Measurements from ENCODE around the gene SOCS7.

The SOCS7 gene

DNA sequence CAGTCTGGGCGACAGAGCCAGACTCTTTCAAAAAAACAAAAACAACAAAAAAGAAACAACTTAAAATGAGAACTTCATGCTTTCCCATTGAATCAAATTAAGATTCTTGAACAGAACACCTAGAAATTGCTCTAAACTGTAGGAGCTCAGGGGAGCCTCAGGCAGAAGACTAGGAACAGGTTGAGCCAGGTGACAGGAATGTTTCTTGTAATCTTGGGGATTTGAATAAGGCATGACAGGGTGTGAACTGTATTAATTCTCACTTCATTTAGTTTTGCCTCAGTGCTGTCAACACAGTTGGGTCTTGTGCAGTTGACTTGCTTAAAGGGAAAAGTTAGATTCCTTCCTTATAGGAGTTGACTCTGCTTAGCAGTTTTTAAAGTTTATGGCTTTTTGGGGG, 27.8 kb downstream of the SOCS7 start:
- Histone ChIP-seq H2BK5ac (ENCODE audit: low read depth, low read length, poor library complexity, severe bottlenecking) (no peak overlapping the region), H3K4ac (ENCODE audit: low read depth in 1 of 2, low read length in 2 of 2) (no peak overlapping the region), H3K4me1 (ENCODE audit: control insufficient read depth, insufficient read depth, low read depth, low read length) (peaks cover 2% of the 10 kb centered on the region), H3K18ac (ENCODE audit: low read depth in 1 of 2, low read length in 2 of 2) (no peak overlapping the region), H3K14ac (ENCODE audit: low read length in 2 of 2) (no peak overlapping the region), H3K27me3 (ENCODE audit: control insufficient read depth in 1 of 2, insufficient read depth in 1 of 2, low read length in 2 of 2) (no peaks in the 10 kb centered on the region), H2AFZ (ENCODE audit: low read depth, low read length) (no peak overlapping the region), H3K23ac (ENCODE audit: low read length in 2 of 2) (no peak overlapping the region), H3K4me2 (ENCODE audit: low read length, poor library complexity, severe bottlenecking) (no peak overlapping the region), H3K36me3 (ENCODE audit: control insufficient read depth in 1 of 2, insufficient read depth in 2 of 2, low read depth in 1 of 2, low read length in 2 of 2) (peaks cover 33 to 54% of the 10 kb centered on the region in 2 experiments), H2AK5ac (ENCODE audit: low read length, severe bottlenecking) (no peak overlapping the region), H2BK12ac (ENCODE audit: low read length in 2 of 2) (no peak overlapping the region), H3K9me3 (ENCODE audit: control insufficient read depth, low read length) (no peaks in the 10 kb centered on the region), H3K79me1 (replicated peaks; ENCODE audit: low read length, poor library complexity, severe bottlenecking) (peaks cover 1% of the 10 kb centered on the region), H2BK15ac (ENCODE audit: low read depth, poor library complexity, severe bottlenecking) (no peak overlapping the region), H4K8ac (ENCODE audit: low read length) (no peak overlapping the region), H3K9ac (ENCODE audit: low read length) (no peak overlapping the region), H3K27ac (ENCODE audit: low read length, poor library complexity, severe bottlenecking) (no peak overlapping the region), H2BK120ac (ENCODE audit: low read depth, low read length) (no peak overlapping the region), H4K91ac (ENCODE audit: low read length) (no peak overlapping the region), H3K4me3 (ENCODE audit: insufficient read depth in 1 of 2, low read depth in 1 of 2, low read length in 2 of 2) (no peak overlapping the region)
- no peak for DNase-seq
- 100% methylated on average over 1 of the region's 1 CpG for WGBS

DNA sequence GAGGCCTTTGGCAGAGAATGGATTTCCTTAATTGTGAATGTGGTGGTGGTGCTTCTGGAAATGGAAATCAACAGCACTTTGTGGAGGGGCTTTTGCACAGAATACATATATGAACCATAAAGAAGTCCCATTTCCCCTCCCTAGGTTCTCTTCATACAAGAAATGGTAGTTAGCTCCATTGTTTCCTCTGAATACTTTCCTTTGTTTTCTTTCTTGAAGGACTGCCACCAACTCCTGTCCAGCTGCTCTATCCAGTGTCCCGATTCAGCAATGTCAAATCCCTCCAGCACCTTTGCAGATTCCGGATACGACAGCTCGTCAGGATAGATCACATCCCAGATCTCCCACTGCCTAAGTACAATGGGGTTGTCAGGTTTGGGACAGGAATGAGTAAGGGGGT, 43.4 kb downstream of the SOCS7 start:
- H2BK15ac ChIP-seq (ENCODE audit: low read depth, poor library complexity, severe bottlenecking): no peak overlapping the region
- no peaks in the 10 kb centered on the region for H3K4me1 ChIP-seq (ENCODE audit: control insufficient read depth, insufficient read depth, low read depth, low read length)
- H4K91ac ChIP-seq (ENCODE audit: low read length): no peak overlapping the region
- no peak overlapping the region for H2AK5ac ChIP-seq (ENCODE audit: low read length, severe bottlenecking)
- no peak overlapping the region for H4K8ac ChIP-seq (ENCODE audit: low read length)
- H3K23ac ChIP-seq (ENCODE audit: low read length in 2 of 2): no peak overlapping the region
- no peak for DNase-seq
- H3K27me3 ChIP-seq (ENCODE audit: control insufficient read depth in 1 of 2, insufficient read depth in 1 of 2, low read length in 2 of 2): no peaks in the 10 kb centered on the region
- H3K4me3 ChIP-seq (ENCODE audit: insufficient read depth in 1 of 2, low read depth in 1 of 2, low read length in 2 of 2): no peak overlapping the region
- no peak overlapping the region for H3K27ac ChIP-seq (ENCODE audit: low read length, poor library complexity, severe bottlenecking)
- H2BK120ac ChIP-seq (ENCODE audit: low read depth, low read length): no peak overlapping the region
- no peak overlapping the region for H3K14ac ChIP-seq (ENCODE audit: low read length in 2 of 2)
- peaks cover 9% of the 10 kb centered on the region for H3K79me1 ChIP-seq (replicated peaks; ENCODE audit: low read length, poor library complexity, severe bottlenecking)
- H3K9ac ChIP-seq (ENCODE audit: low read length): no peak overlapping the region
- WGBS: 100% methylated on average over 1 of the region's 4 CpGs
- peaks cover 33 to 56% of the 10 kb centered on the region in 2 experiments for H3K36me3 ChIP-seq (ENCODE audit: control insufficient read depth in 1 of 2, insufficient read depth in 2 of 2, low read depth in 1 of 2, low read length in 2 of 2)
- H3K4me2 ChIP-seq (ENCODE audit: low read length, poor library complexity, severe bottlenecking): no peak overlapping the region
- H3K9me3 ChIP-seq (ENCODE audit: control insufficient read depth, low read length): no peaks in the 10 kb centered on the region
- no peak overlapping the region for H2BK12ac ChIP-seq (ENCODE audit: low read length in 2 of 2)
- no peak overlapping the region for H2BK5ac ChIP-seq (ENCODE audit: low read depth, low read length, poor library complexity, severe bottlenecking)
- H3K18ac ChIP-seq (ENCODE audit: low read depth in 1 of 2, low read length in 2 of 2): no peak overlapping the region
- H2AFZ ChIP-seq (ENCODE audit: low read depth, low read length): no peak overlapping the region
- H3K4ac ChIP-seq (ENCODE audit: low read depth in 1 of 2, low read length in 2 of 2): no peak overlapping the region

DNA sequence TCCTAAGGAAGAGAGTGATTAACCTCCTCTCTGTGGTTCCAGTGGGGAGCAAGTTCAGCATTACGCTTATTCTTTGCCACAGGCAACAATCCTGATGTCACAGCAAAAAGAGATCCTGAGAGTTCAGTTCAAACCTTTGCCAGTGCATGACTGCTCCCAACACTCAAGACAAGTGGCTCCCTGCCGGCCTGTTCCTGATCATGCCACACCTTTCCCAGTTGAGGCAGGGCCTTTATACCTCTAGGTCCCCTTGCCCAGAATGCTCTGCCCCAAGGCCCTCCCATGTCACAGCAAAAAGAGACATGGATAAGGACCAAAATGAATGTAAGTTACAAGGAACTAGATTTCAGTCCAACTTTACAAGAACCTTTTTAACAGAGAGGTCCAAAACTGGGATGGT, 45.6 kb downstream of the SOCS7 start:
- H4K91ac ChIP-seq (ENCODE audit: low read length): no peak overlapping the region
- no peaks in the 10 kb centered on the region for H3K4me1 ChIP-seq (ENCODE audit: control insufficient read depth, insufficient read depth, low read depth, low read length)
- no peak overlapping the region for H2BK12ac ChIP-seq (ENCODE audit: low read length in 2 of 2)
- H3K4me2 ChIP-seq (ENCODE audit: low read length, poor library complexity, severe bottlenecking): no peak overlapping the region
- H2BK15ac ChIP-seq (ENCODE audit: low read depth, poor library complexity, severe bottlenecking): no peak overlapping the region
- H2BK120ac ChIP-seq (ENCODE audit: low read depth, low read length): no peak overlapping the region
- H3K18ac ChIP-seq (ENCODE audit: low read depth in 1 of 2, low read length in 2 of 2): no peak overlapping the region
- no peak for DNase-seq
- no peaks in the 10 kb centered on the region for H3K27me3 ChIP-seq (ENCODE audit: control insufficient read depth in 1 of 2, insufficient read depth in 1 of 2, low read length in 2 of 2)
- no peak overlapping the region for H2AK5ac ChIP-seq (ENCODE audit: low read length, severe bottlenecking)
- no peaks in the 10 kb centered on the region for H3K9me3 ChIP-seq (ENCODE audit: control insufficient read depth, low read length)
- no peak overlapping the region for H3K4ac ChIP-seq (ENCODE audit: low read depth in 1 of 2, low read length in 2 of 2)
- peaks cover 7% of the 10 kb centered on the region for H3K79me1 ChIP-seq (replicated peaks; ENCODE audit: low read length, poor library complexity, severe bottlenecking)
- no peak overlapping the region for H3K27ac ChIP-seq (ENCODE audit: low read length, poor library complexity, severe bottlenecking)
- H3K14ac ChIP-seq (ENCODE audit: low read length in 2 of 2): no peak overlapping the region
- no peak overlapping the region for H3K23ac ChIP-seq (ENCODE audit: low read length in 2 of 2)
- no peak overlapping the region for H3K4me3 ChIP-seq (ENCODE audit: insufficient read depth in 1 of 2, low read depth in 1 of 2, low read length in 2 of 2)
- H3K9ac ChIP-seq (ENCODE audit: low read length): no peak overlapping the region
- H3K36me3 ChIP-seq (ENCODE audit: control insufficient read depth in 1 of 2, insufficient read depth in 2 of 2, low read depth in 1 of 2, low read length in 2 of 2): peaks cover 51 to 71% of the 10 kb centered on the region in 2 experiments
- no peak overlapping the region for H2AFZ ChIP-seq (ENCODE audit: low read depth, low read length)
- 93% methylated on average over 2 of the region's 2 CpGs for WGBS
- no peak overlapping the region for H2BK5ac ChIP-seq (ENCODE audit: low read depth, low read length, poor library complexity, severe bottlenecking)
- H4K8ac ChIP-seq (ENCODE audit: low read length): no peak overlapping the region

DNA sequence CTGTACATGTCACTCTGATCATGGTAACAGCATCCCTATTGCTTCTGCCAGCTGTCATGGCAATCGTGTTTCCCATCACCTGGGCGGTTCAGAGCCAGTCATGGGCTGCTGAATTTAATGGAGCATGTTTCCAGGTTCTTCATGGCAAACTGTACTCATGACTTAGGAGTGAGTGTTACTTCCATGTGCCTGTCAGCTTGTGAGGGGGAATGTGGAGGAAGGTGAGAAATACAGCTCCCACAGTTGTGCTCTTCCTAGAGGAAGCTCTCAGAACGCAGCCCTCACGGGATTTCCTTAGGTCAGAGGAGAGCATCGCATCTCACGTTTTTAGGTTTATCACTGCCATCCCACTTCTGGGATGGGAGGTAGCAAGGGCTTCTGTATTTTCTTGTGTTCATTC, 48.6 kb downstream of the SOCS7 start:
- H3K23ac ChIP-seq (ENCODE audit: low read length in 2 of 2): no peak overlapping the region
- no peaks in the 10 kb centered on the region for H3K9me3 ChIP-seq (ENCODE audit: control insufficient read depth, low read length)
- no peak overlapping the region for H3K4me3 ChIP-seq (ENCODE audit: insufficient read depth in 1 of 2, low read depth in 1 of 2, low read length in 2 of 2)
- no peak overlapping the region for H4K91ac ChIP-seq (ENCODE audit: low read length)
- no peak overlapping the region for H2BK120ac ChIP-seq (ENCODE audit: low read depth, low read length)
- DNase-seq: no peak
- H3K27ac ChIP-seq (ENCODE audit: low read length, poor library complexity, severe bottlenecking): no peak overlapping the region
- no peaks in the 10 kb centered on the region for H3K79me1 ChIP-seq (replicated peaks; ENCODE audit: low read length, poor library complexity, severe bottlenecking)
- no peak overlapping the region for H3K4ac ChIP-seq (ENCODE audit: low read depth in 1 of 2, low read length in 2 of 2)
- no peak overlapping the region for H3K18ac ChIP-seq (ENCODE audit: low read depth in 1 of 2, low read length in 2 of 2)
- H2BK5ac ChIP-seq (ENCODE audit: low read depth, low read length, poor library complexity, severe bottlenecking): no peak overlapping the region
- H3K14ac ChIP-seq (ENCODE audit: low read length in 2 of 2): no peak overlapping the region
- H4K8ac ChIP-seq (ENCODE audit: low read length): no peak overlapping the region
- no peaks in the 10 kb centered on the region for H3K27me3 ChIP-seq (ENCODE audit: control insufficient read depth in 1 of 2, insufficient read depth in 1 of 2, low read length in 2 of 2)
- peaks cover 59 to 62% of the 10 kb centered on the region in 2 experiments for H3K36me3 ChIP-seq (ENCODE audit: control insufficient read depth in 1 of 2, insufficient read depth in 2 of 2, low read depth in 1 of 2, low read length in 2 of 2)
- no peak overlapping the region for H2AFZ ChIP-seq (ENCODE audit: low read depth, low read length)
- H3K4me2 ChIP-seq (ENCODE audit: low read length, poor library complexity, severe bottlenecking): no peak overlapping the region
- no peaks in the 10 kb centered on the region for H3K4me1 ChIP-seq (ENCODE audit: control insufficient read depth, insufficient read depth, low read depth, low read length)
- WGBS: 97% methylated on average over 6 of the region's 6 CpGs
- no peak overlapping the region for H3K9ac ChIP-seq (ENCODE audit: low read length)
- H2AK5ac ChIP-seq (ENCODE audit: low read length, severe bottlenecking): no peak overlapping the region
- no peak overlapping the region for H2BK12ac ChIP-seq (ENCODE audit: low read length in 2 of 2)
- no peak overlapping the region for H2BK15ac ChIP-seq (ENCODE audit: low read depth, poor library complexity, severe bottlenecking)
